ENCODE data around the gene OSBPL10.

- TF ChIP-seq EZH2 (IDR thresholded peaks at IDR 0.05; ENCODE audit: insufficient read depth, poor library complexity, severe bottlenecking): no peak
- TF ChIP-seq EZH2phosphoT487 (IDR thresholded peaks at IDR 0.05; ENCODE audit: insufficient read depth, low read depth): no peak
Observed at GRCh38 chr3:31917303-31918005, 63.6 kb downstream of the OSBPL10 start.

Data from GM23248 (cell line).